ENCODE data around the gene KATNB1.
"Not testable (repeated sequence)": the region's sequence is repeated elsewhere in the genome, so short reads cannot be mapped to it uniquely, and the experiment has no call there.

Gene KATNB1

DNA sequence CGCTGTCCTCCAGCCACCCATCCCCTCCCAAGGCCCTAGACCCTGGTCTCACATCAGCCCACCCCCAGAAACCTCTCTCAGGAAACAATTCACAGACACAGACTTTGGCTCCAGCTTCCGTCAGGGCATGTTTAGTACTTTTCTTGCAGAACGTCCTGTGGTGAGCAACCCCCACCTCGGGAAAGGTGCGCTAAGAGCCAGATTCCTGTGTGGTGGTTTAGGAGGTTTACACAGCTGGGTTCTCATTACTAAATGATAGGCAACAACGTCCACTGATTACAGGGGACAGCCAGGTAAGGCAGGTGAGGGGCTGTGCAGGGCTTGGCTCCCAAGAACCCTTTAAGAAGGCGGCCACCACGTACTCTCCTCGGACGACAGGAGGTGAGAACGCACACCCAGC lies 37.4 kb downstream of the KATNB1 start:
- DNase-seq (ENCODE audit: low spot score), result no peak

DNA sequence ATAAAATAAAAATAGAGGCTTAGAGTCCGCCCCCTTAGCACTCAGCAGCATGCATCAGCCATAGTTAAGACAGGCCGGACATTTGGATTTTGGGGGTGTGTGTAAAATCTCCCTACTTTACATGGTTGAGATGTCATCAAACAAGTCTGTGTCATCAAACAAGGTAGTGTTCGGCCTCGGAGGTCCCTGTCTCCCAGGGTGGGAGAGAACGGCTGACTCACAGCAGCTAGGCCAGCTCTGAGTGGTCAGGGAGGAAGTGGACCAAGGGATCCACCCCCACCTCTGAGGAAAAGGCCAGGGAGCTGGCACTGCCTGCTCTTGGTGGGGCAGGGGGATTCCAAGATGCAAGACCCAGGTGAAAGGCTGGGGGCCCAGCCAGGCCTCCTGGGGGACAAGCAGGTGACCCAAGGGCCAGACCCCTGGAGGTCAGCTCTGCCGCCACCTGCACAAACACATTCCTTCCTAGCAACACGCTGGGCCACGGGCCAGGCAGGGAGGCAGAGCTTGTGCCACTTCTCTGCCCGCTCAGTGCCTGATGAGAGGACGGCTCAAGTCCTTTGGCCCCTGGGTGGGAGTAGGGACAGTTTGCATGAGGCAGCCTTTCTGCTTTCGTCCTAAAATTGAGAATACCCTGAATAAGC lies 38.2 kb downstream of the KATNB1 start:
- no peak for DNase-seq (ENCODE audit: low spot score)

DNA sequence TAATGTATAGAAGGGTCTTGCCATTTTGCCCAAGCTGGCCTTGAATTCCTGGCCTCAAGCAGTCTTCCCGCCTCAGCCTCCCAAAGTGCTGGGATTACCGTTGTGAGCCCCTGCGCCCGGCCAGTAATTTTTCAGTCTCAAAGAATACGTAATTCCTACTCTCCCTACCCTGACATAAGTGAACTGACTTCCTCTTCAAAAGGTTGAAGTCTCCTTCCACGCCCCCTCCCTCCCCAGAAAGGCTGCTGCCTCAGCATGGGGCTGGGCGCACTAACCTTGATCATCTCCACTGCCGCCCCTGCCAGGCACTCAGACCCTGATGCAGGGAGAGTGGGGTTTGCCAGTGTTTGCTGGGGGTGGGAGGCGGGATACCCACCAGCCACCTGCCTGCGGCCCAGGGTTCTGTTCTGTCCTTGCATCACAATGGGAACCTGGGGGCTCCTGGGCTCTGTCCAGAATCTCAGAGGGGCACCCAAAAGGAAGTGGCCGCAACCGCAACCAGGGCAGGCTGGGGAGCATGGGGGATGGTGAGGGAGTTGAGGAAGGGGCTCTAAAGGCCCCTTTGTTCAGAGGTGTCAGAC lies 39.2 kb downstream of the KATNB1 start:
- DNase-seq (ENCODE audit: low spot score), result no peak

DNA sequence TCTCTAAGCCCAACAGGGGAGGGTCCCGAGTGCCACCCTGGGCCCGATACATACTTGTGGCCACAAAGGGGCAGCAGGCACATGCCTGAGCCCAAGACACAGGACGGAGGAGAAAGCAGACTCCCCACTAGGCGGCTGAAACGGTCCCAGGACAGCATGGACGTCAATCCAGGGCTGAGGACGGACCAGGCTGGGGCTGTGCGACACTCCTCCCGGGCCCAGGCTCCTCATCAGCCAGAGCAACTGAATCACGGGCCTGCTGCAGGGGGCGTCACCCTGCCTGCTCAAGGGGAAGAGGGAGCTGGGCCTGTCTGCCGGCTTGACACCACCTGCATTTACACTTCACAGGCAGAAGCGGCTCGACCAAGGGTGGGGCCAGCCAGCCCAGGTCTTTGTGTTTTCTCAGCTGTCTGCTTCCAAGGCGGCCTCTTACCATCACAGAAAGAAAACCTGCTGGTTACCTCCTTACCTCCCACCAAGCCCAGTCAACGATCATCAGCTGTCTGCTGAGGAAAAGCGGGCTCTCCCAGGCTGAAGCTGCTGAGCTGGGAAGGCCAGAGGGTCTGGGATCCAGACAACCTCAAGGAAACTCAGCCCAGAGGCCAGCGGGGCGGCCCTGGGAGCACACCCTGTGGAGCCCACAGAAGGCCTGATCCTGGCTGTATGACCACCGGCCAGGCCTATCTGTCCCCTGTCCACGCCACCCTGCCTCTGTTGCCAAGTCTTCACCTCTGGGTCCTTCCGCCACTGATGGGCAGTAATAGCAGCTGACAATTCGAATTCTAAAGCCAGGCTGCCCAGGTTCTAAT lies 40.3 kb downstream of the KATNB1 start:
- DNase-seq (ENCODE audit: low spot score), result peak; percentile 92

DNA sequence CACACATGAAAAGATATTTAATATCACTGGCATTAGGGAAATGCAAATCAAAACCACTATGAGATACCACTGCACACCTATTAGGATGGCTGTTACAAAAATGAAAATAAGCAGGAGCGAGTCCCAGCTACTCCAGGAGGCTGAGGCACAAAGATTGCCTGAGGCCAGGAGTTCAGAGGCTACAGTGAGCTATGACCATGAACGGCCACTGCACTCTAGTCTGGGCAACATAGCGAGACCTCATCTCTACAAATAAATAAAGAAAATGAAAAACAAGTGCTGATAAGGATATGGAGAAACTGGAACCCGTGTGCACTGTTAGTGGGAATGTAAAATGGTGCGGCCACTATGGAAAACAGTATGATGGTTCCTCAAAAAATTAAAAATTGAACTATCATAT lies 43.1 kb downstream of the KATNB1 start:
- no peak for DNase-seq (ENCODE audit: low spot score)

DNA sequence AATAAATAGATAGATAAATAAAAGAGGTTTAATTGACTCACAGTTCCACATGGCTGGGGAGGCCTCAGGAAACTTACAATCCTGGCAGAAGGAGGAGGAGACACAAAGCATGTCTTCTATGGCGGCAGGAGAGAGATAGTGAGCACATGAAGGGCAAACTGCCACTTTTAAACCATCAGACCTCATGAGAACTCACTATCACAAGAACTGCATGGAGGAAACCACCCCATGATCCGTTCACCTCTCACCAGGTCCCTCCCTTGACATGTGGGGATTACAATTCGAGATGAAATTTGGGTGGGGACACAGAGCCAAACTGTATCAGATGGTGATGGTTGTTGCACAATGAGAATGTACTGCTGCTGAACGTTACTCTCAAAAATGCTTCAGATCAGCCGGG lies 44.3 kb downstream of the KATNB1 start:
- DNase-seq (ENCODE audit: low spot score), result not testable (repeated sequence)

DNA sequence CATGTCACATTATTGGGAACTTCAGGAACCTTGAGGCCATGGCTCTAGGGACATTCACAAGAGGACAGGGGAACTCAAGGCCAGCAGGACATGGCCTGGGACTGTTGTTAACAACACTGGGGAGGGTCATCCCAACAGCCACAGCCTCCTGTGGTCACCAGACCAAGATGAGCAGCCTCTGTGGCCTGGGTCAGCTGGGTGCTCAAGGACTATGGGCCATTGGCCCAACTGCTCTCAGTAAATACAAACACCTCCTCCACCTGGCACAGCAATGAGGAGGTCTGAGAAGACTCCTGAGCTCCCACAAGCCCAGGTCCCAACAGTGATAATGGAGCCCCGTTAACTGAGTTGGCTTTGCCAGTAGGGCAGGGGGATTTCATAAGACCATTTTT lies 45.8 kb downstream of the KATNB1 start:
- DNase-seq (ENCODE audit: low spot score), result no peak

DNA sequence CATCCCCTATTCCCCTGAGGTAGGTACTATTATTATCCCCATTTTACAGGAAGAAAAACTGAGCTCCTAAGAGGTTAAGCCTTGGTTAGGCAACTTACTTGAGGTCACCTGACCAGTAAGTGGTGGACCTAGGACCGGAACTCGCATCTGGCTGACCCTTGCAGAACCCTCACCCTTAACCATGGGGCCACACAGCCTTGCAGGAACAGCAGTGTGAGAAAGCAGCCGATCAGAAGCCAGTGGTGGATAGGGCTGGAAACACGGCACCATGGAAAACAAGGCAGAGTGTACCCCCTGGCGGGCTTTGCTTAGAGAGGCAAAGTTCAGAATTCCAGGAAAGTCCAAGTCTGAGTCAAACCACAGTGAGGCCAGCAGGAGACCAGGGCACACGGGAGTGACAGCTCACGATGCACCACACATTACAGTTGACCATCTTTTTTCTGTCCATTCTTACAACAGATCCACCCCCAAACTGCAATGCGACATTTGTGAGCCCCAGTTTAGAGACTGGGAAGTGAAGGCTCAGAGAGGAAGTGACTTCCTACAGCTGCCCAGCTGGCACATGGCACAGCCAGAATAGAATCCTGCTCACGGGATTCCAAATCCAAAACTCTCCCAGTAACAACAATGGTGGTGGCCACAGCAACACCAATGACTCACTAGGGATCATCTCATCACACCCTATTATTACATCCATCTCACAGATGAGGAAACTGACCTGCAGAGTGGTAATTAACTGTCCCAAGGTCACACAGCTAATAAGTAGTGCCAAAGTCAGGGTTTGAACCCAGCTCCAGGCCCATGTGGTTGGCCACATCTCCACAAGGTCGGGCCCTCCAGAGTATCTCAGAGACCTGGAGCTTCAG lies 46.4 kb downstream of the KATNB1 start:
- no peak for DNase-seq (ENCODE audit: low spot score)

DNA sequence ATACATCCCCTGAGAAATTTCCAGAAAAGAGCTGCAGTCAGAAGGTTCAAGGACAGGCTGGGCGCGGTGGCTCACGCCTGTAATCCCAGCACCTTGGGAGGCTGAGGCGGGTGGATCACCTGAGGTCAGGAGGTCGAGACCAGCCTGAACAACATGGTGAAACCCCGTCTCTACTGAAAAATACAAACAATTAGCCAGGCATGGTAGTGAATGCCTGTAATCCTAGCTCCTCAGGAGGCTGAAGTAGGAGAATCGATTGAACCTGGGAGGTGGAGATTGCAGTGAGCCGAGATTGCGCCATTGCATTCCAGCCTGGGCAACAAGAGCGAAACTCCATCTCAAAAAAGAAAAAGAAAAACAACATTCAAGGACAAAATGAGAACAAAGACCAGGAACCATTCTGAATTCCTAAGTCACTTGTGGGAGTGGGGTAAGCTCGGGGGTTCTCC lies 47.1 kb downstream of the KATNB1 start:
- DNase-seq (ENCODE audit: low spot score), result not testable (repeated sequence)

DNA sequence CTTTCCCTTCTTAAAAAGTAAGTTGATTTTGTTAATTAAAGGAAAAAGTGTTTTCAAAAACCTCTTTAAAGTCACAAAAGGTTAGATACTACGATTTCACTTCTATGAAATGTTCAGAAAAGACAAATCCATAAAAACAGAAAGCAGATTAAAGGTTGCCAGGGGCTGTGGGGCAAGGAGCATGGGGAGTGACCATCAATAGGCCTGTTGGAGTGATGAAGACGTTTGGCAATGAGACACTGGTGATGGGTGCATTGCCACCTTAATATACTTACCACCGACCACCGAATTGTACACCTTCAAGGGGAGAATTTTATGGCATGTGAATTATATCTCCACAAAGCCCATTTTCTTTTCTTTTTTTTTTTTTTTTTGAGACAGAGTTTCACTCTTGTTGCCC lies 47.5 kb downstream of the KATNB1 start:
- no peak for DNase-seq (ENCODE audit: low spot score)

DNA sequence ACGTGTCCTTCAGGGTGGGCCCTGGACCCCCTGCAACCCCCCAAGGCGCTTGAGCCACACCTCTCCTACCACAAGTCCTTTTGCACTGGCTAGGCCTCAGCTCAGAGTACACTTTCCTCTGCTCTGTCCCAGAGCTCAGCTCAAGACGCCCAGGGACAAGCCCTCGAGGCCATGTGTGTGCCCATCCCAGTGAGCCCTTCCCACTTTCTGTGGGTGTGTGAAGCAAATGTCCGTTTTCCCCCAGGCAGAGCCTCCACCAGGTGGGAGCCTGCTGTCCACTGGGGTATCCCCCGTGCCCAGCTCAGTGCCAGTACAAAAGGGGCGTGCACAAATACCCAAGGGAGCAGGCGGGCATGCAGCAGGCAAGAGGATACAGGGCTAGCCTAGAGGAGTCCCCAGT lies 48.3 kb downstream of the KATNB1 start:
- DNase-seq (ENCODE audit: low spot score), result no peak

DNA sequence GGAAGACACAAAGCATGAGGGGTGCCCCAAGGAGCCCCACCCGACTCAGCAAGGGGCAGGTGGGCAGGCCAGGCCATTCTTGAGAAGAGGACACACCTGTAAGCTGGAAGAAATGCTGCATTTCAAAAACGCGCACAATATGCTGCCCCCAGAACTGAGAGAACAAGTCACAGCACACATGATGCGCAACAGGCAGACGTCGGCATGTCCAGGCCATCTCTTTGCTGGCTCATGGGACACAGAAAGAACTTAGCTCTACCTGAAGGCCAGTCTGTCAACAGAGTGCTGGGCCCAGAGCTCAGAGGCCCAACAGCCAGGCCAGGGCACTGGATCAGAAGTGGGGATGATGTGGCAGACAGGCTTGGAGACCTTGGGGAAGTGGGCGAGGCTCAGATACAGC lies 48.8 kb downstream of the KATNB1 start:
- no peak for DNase-seq (ENCODE audit: low spot score)

DNA sequence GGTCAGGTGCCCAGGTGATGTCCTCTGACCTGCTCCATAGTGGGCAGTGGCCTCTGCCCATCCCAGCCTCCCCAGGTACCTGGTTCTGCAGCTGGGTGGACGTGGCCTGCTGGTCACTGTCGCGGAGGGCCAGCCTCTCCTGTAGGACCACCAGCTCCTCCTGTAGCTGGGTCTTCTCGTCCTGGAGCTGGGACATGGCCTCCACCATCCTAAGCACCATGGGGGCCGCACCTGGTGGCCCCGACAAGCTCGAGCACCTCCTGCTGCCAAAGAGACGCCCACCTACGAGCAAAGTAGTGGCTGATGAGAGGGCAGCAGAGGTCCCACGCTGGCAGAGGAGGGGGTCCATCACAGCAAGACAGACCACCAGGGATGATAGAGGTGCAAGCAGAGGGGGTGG lies 49.8 kb downstream of the KATNB1 start:
- no peak for DNase-seq (ENCODE audit: low spot score)

DNA sequence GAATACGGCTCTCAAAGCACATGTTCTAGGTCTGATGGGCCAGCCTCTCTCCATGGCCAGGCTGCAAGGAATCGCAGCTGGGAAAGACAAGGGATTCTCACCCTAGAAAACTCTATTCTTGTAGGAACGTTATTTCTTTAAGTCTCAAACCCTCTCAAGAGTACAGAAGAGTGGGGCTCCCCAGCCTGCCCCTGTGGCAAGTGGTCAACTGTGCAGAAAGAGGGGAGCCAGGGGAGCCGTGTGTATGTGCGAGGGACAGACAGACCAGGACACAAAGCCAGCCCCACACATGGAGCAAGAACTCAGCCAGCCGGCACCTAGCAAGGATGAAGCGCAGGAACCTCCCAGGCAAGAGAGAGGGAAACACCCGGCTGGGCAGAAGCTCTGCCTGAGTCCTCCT lies 50.4 kb downstream of the KATNB1 start:
- DNase-seq (ENCODE audit: low spot score), result no peak

DNA sequence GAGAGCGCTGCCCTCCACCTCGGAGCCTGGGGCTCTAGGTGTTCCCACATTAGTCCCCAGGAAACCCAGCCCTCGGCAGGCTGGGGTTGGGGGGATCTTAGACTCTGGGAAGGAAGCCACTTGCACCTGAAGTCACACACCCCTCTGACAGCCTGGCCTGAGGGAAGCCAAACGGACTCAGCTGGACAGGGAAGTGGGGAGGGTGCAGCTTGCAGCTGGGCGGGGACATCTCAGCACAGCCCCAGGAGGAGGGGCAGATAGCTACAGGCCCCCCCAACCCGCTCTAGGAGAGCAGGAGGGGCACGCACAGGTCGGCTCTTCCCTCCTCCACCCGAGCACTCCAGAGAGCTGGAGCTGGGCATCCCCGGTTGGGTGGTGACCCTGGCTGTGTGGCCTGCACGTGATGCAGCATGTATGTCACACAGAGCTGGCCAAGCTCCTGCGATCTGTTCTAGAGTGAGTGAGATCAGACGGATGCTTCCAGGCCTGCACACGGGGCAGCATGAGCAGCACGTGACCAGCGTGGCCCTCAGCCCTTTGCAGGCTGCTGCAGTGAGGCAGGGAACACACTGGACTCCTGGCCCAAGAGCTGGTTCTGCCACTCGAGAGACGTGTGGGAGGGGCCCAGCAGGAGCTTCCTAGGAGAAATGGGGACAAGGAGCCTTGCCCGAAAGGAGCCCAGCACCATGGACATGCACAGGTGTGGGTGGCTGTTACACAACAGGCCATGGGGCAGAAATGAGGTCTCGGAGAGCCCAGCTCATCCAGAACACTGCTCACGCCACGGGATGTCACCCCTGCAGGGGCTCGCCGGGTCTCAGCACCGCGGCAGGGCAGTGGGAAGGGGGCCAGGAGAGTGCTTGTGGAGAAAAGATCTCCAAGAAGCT lies 51.3 kb downstream of the KATNB1 start:
- DNase-seq (ENCODE audit: low spot score), result no peak

DNA sequence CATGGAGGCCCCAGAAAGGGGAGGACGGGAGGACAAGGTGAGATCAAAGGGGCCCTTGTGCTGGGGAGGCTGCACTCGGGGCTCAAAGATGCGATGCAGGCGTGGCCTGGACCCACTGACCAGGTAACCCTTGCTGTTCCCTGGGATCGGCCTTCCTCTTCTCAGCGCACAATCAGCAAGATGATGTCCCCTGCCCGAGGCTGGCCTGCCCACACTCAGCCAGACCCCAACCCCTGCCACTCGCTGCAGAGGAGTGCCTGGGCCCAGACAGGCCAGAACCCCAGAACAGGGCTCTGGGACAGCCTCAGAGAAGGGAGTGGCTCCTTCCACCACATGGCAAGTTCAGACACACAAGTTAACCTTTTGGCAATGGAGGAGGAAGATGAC lies 51.9 kb downstream of the KATNB1 start:
- no peak for DNase-seq (ENCODE audit: low spot score)

DNA sequence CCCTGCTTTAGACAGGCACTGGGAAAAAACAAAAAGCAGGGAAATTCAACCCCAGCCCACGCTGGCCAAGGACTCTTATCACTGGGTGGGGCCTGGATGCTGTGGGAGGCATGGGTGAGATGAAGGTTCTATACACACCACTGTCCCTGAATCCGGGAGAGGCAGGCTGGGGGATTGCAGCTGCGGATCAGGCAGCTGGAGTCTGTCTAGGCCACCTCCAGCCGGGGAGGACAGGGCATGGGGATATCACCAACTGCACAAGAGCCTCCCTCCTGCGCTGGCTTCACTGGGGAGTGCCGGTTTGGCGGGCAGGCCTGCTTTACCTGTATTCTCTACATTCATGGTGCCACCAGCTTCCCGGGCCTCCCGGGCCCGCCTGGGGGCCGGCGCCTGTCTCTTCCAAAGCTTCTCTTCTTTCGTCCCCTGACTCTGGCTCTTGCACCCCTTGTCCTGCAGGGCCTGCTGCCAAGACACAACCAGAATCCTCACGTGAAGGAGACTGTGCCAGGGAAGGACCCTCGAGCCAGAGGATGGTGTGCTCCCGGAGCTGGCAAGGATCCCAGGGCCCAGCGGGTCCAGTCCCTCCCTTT lies 52.8 kb downstream of the KATNB1 start:
- no peak for DNase-seq (ENCODE audit: low spot score)

DNA sequence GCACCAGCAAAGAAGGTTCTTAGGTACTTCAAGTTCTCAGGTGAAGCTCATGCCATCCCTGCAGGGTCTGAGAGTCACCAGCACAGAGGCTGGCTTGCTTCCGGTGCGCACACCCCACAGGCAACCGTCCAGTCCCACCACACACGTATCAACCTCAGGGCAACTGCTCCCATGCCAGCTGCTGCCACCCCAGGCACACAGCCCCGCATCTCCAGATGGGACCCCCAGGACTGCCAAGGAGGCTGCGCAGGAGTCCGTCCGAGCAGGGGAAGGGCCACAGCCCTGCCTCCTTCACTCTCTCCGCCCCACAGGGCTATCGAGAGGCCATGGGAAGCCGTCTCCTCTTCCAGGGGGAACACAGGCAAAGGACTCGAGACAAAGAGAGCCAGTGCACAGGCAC lies 53.4 kb downstream of the KATNB1 start:
- DNase-seq (ENCODE audit: low spot score), result no peak

DNA sequence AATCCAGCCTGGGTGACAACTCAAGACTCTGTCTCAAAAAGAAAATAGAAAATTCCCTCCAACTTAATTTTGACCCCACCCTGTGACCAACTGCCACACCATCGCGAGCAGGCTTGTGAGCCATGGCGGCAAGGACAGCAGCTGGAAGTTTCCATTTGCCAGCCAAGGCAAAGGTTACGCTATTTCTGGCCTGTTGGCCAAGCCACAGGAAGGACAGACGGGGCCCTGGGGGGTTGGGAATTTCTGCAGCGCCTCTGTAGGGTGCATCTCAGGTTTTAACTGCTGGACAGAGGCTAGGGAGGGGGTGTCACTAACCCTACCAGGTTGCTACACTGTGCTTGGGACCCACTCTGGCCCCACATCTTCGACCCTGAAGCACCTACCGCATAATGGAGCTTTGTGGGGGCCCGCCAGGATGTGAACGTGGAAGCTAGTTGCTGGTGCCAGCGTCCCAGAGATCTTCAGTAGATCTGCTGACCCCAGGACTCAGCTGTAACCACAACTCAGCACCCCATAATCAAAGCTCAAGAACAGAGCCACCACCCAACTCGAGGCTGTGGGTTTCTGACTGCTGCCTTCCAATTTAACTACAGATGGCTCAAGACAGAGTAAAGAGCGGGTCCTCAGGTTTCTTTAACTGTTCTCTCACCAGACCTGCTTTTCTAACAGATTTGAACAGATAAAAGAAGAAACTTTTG lies 55.8 kb downstream of the KATNB1 start:
- DNase-seq (ENCODE audit: low spot score), result no peak

DNA sequence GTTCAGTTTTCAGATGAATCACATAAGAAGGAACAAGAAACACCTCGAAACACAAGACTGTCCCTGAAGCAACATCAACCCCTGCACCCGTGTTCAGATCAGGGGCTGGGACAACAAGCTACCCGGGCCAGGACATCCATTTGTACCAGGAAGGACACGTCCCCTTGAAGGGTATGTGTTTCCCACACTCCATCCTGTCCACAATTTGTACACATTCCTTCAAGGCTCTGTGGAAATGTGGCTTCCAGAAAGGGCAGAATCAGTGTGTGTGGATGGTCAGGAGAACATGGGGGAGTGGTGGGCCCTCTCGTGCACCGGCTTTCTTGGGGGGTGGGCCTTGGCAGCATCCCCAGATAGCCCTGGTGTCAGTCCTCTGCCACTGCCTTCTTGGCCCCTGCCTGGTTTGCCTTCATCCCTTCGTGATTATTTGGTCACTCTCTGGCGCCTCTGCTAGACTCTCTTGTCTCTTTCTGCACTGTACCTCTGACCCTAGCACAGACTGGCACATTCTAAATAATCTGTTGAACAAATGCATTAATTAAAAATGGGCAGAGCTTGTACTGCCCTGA lies 56.4 kb downstream of the KATNB1 start:
- no peak for DNase-seq (ENCODE audit: low spot score)

All from ecto neural progenitor cell (in vitro differentiated cells).